Endothelial cell of umbilical vein (primary cell): ENCODE data around the gene TRIP13. TPM values are rescaled to one million over a fixed set of nuclear protein-coding genes. Genes with fewer than 3 reads are reported as not detected.
A peak's percentile ranks its signal among the peaks of the same experiment; 100 is the strongest.
"Not testable (repeated sequence)": the region's sequence is repeated elsewhere in the genome, so short reads cannot be mapped to it uniquely, and the experiment has no call there.

Experiments used
- Bru-seq: library from RNA; stranded (reverse); fragments of 400-500 nt; gene quantifications from one replicate; lab custom pipeline; 2021; lab: Mats Ljungman, UMichigan
- BruChase-seq, 2 experiments: library from RNA; stranded (reverse); fragments of 400-500 nt; gene quantifications; one replicate each; lab custom pipeline; 2021; lab: Mats Ljungman, UMichigan
- BruUV-seq: library from RNA; stranded (reverse); fragments of 400-500 nt; replicated peaks from 2 replicates; lab custom pipeline; 2021; lab: Mats Ljungman, UMichigan
- CTCF ChIA-PET: fragments of 300-600, 350-600 bp; sonication (Branson Sonifier 250); formaldehyde crosslinking; loops from one replicate; lab custom pipeline; 2021; ENCODE audit warnings: antibody characterized with exemption, inconsistent platforms; lab: Charles Lee
- POLR2A ChIA-PET: fragments of 300-600, 350-600 bp; sonication (Branson Sonifier 250); formaldehyde crosslinking; loops from one replicate; lab custom pipeline; 2021; ENCODE audit warnings: antibody characterized with exemption, inconsistent platforms; lab: Charles Lee
- DNase-seq: peaks from one replicate; pipeline ENCODE4 v3.0.0-alpha.2; 2011; ENCODE audit warnings: low read depth, low spot score
- FAIRE-seq: peaks from 2 replicates; lab custom pipeline; 2011; peaks lifted over from hg19 to GRCh38; lab: Jason Lieb, UNC
- H2AFZ ChIP-seq: 2 replicates; pipeline ENCODE4 v1.6.0; 2012; ENCODE audit warnings: low read depth, low read length, control low read depth, inconsistent platforms
- H3K27ac ChIP-seq: 2 replicates; pipeline ENCODE4 v1.5.1; 2011; ENCODE audit warnings: low read depth, mild to moderate bottlenecking, control low read depth, low read length, moderate library complexity; ENCODE audit not compliant: insufficient read depth
- H3K27me3 ChIP-seq, 2 experiments: 2 replicates each; pipeline versions ENCODE4 v1.6.0 to v1.6.1; 2011; ENCODE audit warnings: low read length in 2 of 2, mixed read lengths in 1 of 2; ENCODE audit not compliant: control insufficient read depth in 2 of 2, insufficient read depth in 2 of 2
- H3K36me3 ChIP-seq, 2 experiments: 2 replicates in 1 of 2; 3 replicates in 1 of 2; pipeline ENCODE4 v1.5.1; 2011; ENCODE audit warnings: low read length in 2 of 2, mild to moderate bottlenecking in 1 of 2, moderate library complexity in 1 of 2; ENCODE audit not compliant: control insufficient read depth in 2 of 2, insufficient read depth in 2 of 2; ENCODE audit errors: extremely low read depth in 1 of 2
- H3K4me1 ChIP-seq: 3 replicates; pipeline ENCODE4 v1.5.1; 2011; ENCODE audit warnings: mild to moderate bottlenecking, low read length; ENCODE audit not compliant: control insufficient read depth, insufficient read depth; ENCODE audit errors: extremely low read depth
- H3K4me2 ChIP-seq: 2 replicates; pipeline ENCODE4 v1.6.1; 2011; ENCODE audit warnings: low read length, control low read depth, mixed read lengths; ENCODE audit not compliant: insufficient read depth
- H3K4me3 ChIP-seq, 3 experiments: fragments of 200-600 bp in 1 of 3; sonication (generic), shearing (Covaris generic) in 1 of 3; replicated peaks in 1 of 3; 2 replicates each; pipeline ENCODE4 v1.5.1; 2011 to 2016; ENCODE audit warnings: control low read depth in 3 of 3, low read length in 3 of 3, mild to moderate bottlenecking in 2 of 3, inconsistent platforms in 1 of 3, low read depth in 1 of 3, moderate library complexity in 1 of 3; ENCODE audit not compliant: insufficient read depth in 1 of 3
- H3K79me2 ChIP-seq: 2 replicates; pipeline ENCODE4 v1.6.0; 2012; ENCODE audit warnings: low read length, inconsistent platforms; ENCODE audit not compliant: control insufficient read depth, insufficient read depth
- H3K9ac ChIP-seq: replicated peaks from 2 replicates; pipeline ENCODE3; 2011; ENCODE audit warnings: low read length, control low read depth; ENCODE audit not compliant: insufficient read depth; ENCODE audit errors: extremely low read depth
- H3K9me1 ChIP-seq: replicated peaks from 3 replicates; pipeline ENCODE4 v1.6.0; 2011; ENCODE audit warnings: mild to moderate bottlenecking, low read length; ENCODE audit not compliant: control insufficient read depth, insufficient read depth; ENCODE audit errors: extremely low read depth
- H3K9me3 ChIP-seq: replicated peaks from 2 replicates; pipeline ENCODE4 v1.5.1; 2012; ENCODE audit warnings: low read length, inconsistent platforms; ENCODE audit not compliant: control insufficient read depth, insufficient read depth
- H4K20me1 ChIP-seq: replicated peaks from 2 replicates; pipeline ENCODE3; 2011; ENCODE audit warnings: mild to moderate bottlenecking, low read length; ENCODE audit not compliant: control insufficient read depth, insufficient read depth; ENCODE audit errors: extremely low read depth
- CTCF ChIP-seq, 2 donors: IDR thresholded peaks; 1 replicate in 1 of 2; 2 replicates in 1 of 2; pipeline ENCODE4 v1.5.1; 2011; ENCODE audit warnings: low read length in 2 of 2, mild to moderate bottlenecking in 2 of 2, moderate library complexity in 2 of 2, control low read depth in 1 of 2, inconsistent platforms in 1 of 2, low read depth in 1 of 2; ENCODE audit not compliant: insufficient read depth in 1 of 2; ENCODE audit errors: extremely low read depth in 1 of 2
- EZH2 ChIP-seq: IDR thresholded peaks from 2 replicates; pipeline ENCODE4 v1.6.1; 2012; ENCODE audit warnings: borderline replicate concordance, low read depth, mild to moderate bottlenecking, moderate library complexity, low read length, inconsistent platforms; ENCODE audit not compliant: severe bottlenecking
- FOS ChIP-seq: IDR thresholded peaks from 2 replicates; pipeline ENCODE4 v1.6.1; 2011; ENCODE audit warnings: mild to moderate bottlenecking, low read length, moderate library complexity, borderline replicate concordance; ENCODE audit not compliant: insufficient read depth
- GATA2 ChIP-seq: IDR thresholded peaks from 2 replicates; pipeline ENCODE4 v1.7.0; 2011; ENCODE audit warnings: low read depth, mild to moderate bottlenecking, moderate library complexity, mixed read lengths, low read length; ENCODE audit not compliant: insufficient read length, insufficient read depth
- JUN ChIP-seq: IDR thresholded peaks from 2 replicates; pipeline ENCODE4 v1.6.1; 2011; ENCODE audit warnings: borderline replicate concordance, low read depth; ENCODE audit not compliant: insufficient read length, insufficient read depth
- MAX ChIP-seq: IDR thresholded peaks from 2 replicates; pipeline ENCODE4 v1.6.1; 2011; ENCODE audit not compliant: insufficient read depth, insufficient read length
- MYC ChIP-seq: IDR thresholded peaks from one replicate; pipeline ENCODE4 v1.6.1; 2011; ENCODE audit warnings: mild to moderate bottlenecking, low read depth, low read length
- POLR2A ChIP-seq: IDR thresholded peaks from 2 replicates; pipeline ENCODE4 v1.6.1; 2012; ENCODE audit warnings: low read depth, mild to moderate bottlenecking, control low read depth, low read length
- POLR2AphosphoS5 ChIP-seq: IDR thresholded peaks from 2 replicates; pipeline ENCODE4 v1.6.1; 2012; ENCODE audit warnings: low read depth, mild to moderate bottlenecking, control low read depth, low read length, moderate library complexity; ENCODE audit not compliant: insufficient read depth
- dilution Hi-C: fragments of 300-500 bp; cut with MboI; formaldehyde crosslinking; loops from one replicate; pipeline ENCODE4 v1.15.0; 2019; ENCODE audit warnings: low sequenced_read_pairs; ENCODE audit not compliant: extremely low pct_ligation_motif_present
- intact Hi-C: fragments of 100-400 bp; cut with micrococcal nuclease; formaldehyde crosslinking; loops from one replicate; pipeline ENCODE4 v1.10.0; 2022
- long read RNA-seq: library from polyadenylated mRNA; stranded (forward); transcript quantifications from one replicate; pipeline ENCODE4 v2.0.0, GENCODE V29; 2021
- polyA minus RNA-seq, 3 experiments: library from RNA; depleted of rRNA, polyadenylated mRNA; stranded (reverse); fragments of >200 nt; gene quantifications; 1 replicate in 1 of 3; 2 replicates in 2 of 3; pipeline ENCODE4 v1.2.3, GENCODE V29; 2011
- polyA plus RNA-seq, 4 experiments: library from polyadenylated mRNA; depleted of rRNA in 3 of 4; stranded (reverse) in 3 of 4; unstranded in 1 of 4; fragments of >200 nt; gene quantifications; 2 replicates each; pipeline versions ENCODE4 v1.2.1 to v1.2.3, GENCODE V29; 2011 to 2012; ENCODE audit warnings: missing spikeins in 1 of 4
- total RNA-seq: library from RNA; stranded (reverse); gene quantifications from 2 replicates; pipeline ENCODE4 v1.2.3, GENCODE V29; 2021

The TRIP13 gene
- 32.9 and 39.0 TPM in 2 replicates for total RNA-seq
- 14.9 and 17.4 TPM in 2 replicates for polyA plus RNA-seq
- polyA plus RNA-seq (2011; cell fraction: cytosol; rRNA removed): 24.9 and 27.5 TPM in 2 replicates
- polyA plus RNA-seq (2011; cell fraction: nucleus; rRNA removed): 22.6 and 26.0 TPM in 2 replicates
- 15.6 and 37.0 TPM in 2 replicates for polyA plus RNA-seq (2012)
- polyA minus RNA-seq: 20.8 and 24.2 TPM in 2 replicates
- polyA minus RNA-seq (2011; cell fraction: cytosol; rRNA and poly(A)+ RNA removed): 51.3 TPM
- polyA minus RNA-seq (2011; cell fraction: nucleus; rRNA and poly(A)+ RNA removed): 8.2 and 13.0 TPM in 2 replicates
- Bru-seq, nascent RNA: percentile 63 among the genes with signal in this experiment
- BruChase-seq, experiment 1, labeled RNA remaining after a 6-hour chase: percentile 78 among the genes with signal in this experiment
- percentile 66 among the genes with signal in this experiment for BruChase-seq, experiment 2, labeled RNA remaining after a 2-hour chase
- long read RNA-seq, transcript TRIP13-201 (13 exons, 2,672 nt): major isoform, 164 of 200 reads
- long read RNA-seq, partial matches to known transcripts: 14 of 200 reads
- long read RNA-seq, other reads (novel, unspliced or antisense): 22 of 200 reads

- DNase-seq (peak; percentile 74), FAIRE-seq (peak; percentile 70)
- Histone ChIP-seq H3K9me3 (no peaks in the 10 kb centered on the region), H2AFZ (peak within 1 kb of the TSS; percentile 88), H3K27ac (peak within 1 kb of the TSS; percentile 82), H3K4me1 (peaks cover 14% of the 10 kb centered on the region), H3K27me3 (no peaks in the 10 kb centered on the region), H3K36me3 (peaks cover 0 to 19% of the 10 kb centered on the region in 2 experiments), H4K20me1 (no peaks in the 10 kb centered on the region), H3K9ac (peak within 1 kb of the TSS; percentile 72), H3K4me3 (peak within 1 kb of the TSS; percentile 56 to 69 (median 63)), H3K79me2 (peaks cover 68% of the 10 kb centered on the region), H3K9me1 (no peaks in the 10 kb centered on the region), H3K4me2 (peak within 1 kb of the TSS; percentile 87)
- intact Hi-C loops (loop anchor here (1.0 to 2.0 kb wide), 2 partner anchors 20 to 65 kb away; no protein-coding TSS in a partner anchor), dilution Hi-C loops (no loop called here)
- TF ChIP-seq EZH2 (no peak), GATA2 (no peak), MAX (peak; percentile 48), CTCF (IDR thresholded peaks at IDR 0.05; ENCODE audit: extremely low read depth in 1 of 2, insufficient read depth in 1 of 2, low read depth in 1 of 2, low read length in 2 of 2) (no peak), FOS (no peak), JUN (no peak), MYC (no peak), POLR2A (peak; percentile 67), POLR2AphosphoS5 (peak; percentile 96)
- ChIA-PET CTCF (interaction anchor here (1.0 to 4.7 kb wide), 7 partner anchors 10 to 234 kb away, joined by 3 to 29 read pairs (median 4); no protein-coding TSS in a partner anchor), POLR2A (interaction anchor here (0.6 kb wide), 1 partner anchor 281 kb away, joined by 3 read pairs; no protein-coding TSS in a partner anchor)
- no TSS peak for BruUV-seq
These were observed at the start of gene TRIP13, which contains the start of gene BRD9 for GRCh38 chr5:892394-893136. Gene TRIP13, plus strand, starts transcription at chr5:892884. Its CDS starts 115 bp downstream, at chr5:892999. Gene BRD9, minus strand, starts transcription at chr5:892801. Its CDS starts 144 bp downstream, at chr5:892657.

GRCh38 chr5:843371-843770 lies 49.3 kb upstream of the TRIP13 start:
- H3K27me3 ChIP-seq, dilution Hi-C loops, H3K4me3 ChIP-seq, FAIRE-seq, H3K4me1 ChIP-seq, H3K27ac ChIP-seq, H3K9me1 ChIP-seq, DNase-seq, BruUV-seq, H4K20me1 ChIP-seq, H3K79me2 ChIP-seq, POLR2A ChIA-PET, H3K36me3 ChIP-seq, H2AFZ ChIP-seq, H3K4me2 ChIP-seq, H3K9me3 ChIP-seq, CTCF ChIA-PET, intact Hi-C loops, H3K9ac ChIP-seq: not testable (repeated sequence)
